Neural progenitor cell (in vitro differentiated cells): ENCODE measurements around the gene SLX9.

ENCODE experiments used
- EZH2 ChIP-seq: fragments of 200-600 bp; sonication (generic); IDR thresholded peaks from 2 replicates; pipeline ENCODE4 v1.6.1; 2017; ENCODE audit warnings: antibody characterized with exemption, mild to moderate bottlenecking, moderate library complexity
- TF ChIP-seq, protein P1 (sequence below): fragments of 200-600 bp; sonication (generic); IDR thresholded peaks from 2 replicates; pipeline ENCODE4 v1.5.1; 2017; ENCODE audit warnings: antibody characterized with exemption, mild to moderate bottlenecking

DNA sequence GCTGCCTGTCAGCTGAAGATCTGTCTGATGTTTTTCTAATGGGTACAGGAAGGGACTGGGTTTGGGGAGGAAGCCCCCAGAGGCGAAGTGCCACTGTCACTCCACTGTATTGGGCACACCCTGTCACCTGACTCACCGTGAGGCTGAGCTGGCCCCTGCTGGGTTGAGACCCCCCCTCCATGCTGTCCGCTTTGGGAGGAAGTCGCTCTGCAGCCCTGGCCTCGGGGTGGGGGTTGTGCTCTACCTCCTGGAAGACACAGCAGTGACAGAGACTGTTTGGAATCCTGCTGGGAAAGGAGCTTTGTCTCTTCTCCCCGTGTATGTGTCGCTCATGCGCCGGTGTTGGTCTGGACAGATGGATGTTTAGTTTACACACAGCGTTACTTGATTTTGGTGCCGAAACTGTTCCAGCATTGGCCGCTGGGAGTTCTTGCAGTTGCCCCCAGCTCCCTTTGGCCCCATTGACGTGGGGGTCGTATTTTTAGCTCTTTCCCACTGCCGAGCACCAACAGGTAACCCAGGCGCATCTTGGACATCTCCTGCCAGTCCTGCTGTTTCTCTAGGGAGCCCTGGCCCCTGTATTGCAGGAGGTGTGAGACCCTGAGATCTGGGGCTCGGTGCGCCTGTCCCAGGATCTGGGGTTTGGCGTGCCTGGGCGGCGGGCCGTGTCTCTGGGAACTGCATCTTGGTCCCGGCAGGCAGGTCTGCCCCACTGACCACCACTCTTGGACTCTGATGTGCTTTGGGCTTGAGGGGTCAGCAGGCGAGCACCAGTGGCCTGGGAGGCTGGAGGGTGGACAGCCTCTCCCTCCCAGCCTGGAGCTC, 30.3 kb downstream of the SLX9 start:
- no peak for TF ChIP-seq EZH2
- TF ChIP-seq, protein P1, sequence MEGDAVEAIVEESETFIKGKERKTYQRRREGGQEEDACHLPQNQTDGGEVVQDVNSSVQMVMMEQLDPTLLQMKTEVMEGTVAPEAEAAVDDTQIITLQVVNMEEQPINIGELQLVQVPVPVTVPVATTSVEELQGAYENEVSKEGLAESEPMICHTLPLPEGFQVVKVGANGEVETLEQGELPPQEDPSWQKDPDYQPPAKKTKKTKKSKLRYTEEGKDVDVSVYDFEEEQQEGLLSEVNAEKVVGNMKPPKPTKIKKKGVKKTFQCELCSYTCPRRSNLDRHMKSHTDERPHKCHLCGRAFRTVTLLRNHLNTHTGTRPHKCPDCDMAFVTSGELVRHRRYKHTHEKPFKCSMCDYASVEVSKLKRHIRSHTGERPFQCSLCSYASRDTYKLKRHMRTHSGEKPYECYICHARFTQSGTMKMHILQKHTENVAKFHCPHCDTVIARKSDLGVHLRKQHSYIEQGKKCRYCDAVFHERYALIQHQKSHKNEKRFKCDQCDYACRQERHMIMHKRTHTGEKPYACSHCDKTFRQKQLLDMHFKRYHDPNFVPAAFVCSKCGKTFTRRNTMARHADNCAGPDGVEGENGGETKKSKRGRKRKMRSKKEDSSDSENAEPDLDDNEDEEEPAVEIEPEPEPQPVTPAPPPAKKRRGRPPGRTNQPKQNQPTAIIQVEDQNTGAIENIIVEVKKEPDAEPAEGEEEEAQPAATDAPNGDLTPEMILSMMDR = no peak
